Cardiac septum (tissue), 1 donor: ENCODE data around the gene THRA. TPM values are rescaled to one million over a fixed set of nuclear protein-coding genes. Genes with fewer than 3 reads are reported as not detected.
A peak's percentile ranks its signal among the peaks of the same experiment; 100 is the strongest.
"Not testable (repeated sequence)": the region's sequence is repeated elsewhere in the genome, so short reads cannot be mapped to it uniquely, and the experiment has no call there.

Experiments
- DNase-seq: peaks from one replicate; pipeline ENCODE4 v3.0.0-alpha.2; 2020; ENCODE audit warnings: low spot score
- intact Hi-C: fragments of 100-400 bp; cut with DNase I; formaldehyde crosslinking; loops from one replicate; pipeline ENCODE4 v1.14.0; 2022
- microRNA-seq: library from miRNA; unstranded; fragments of <30 nt; microRNA quantifications from one replicate; pipeline ENCODE4 v1.2.0, GENCODE V29; 2020
- total RNA-seq: library from RNA; stranded (reverse); fragmentation: NEBNext Ultra II Directional; extraction: Animal tissue kit (Norgen Biotek cat#: 25700); gene quantifications from one replicate; pipeline ENCODE4 v1.2.1, GENCODE V29; 2021
- donor health status: DM: no; HTN: no; CAD: no.

THRA gene
- total RNA-seq, 1 donor from 2014 or later, result 66.8 TPM

GRCh38 chr17:40122999-40123810, 60.4 kb downstream of the THRA start:
- intact Hi-C loops, result loop anchor here (5.0 kb wide), 1 partner anchor 164 kb away; the partner anchor contains the start of gene CDC6
- DNase-seq, result no peak

- DNase-seq, result no peak
Measured at GRCh38 chr17:40123811-40124114, 61.0 kb downstream of the THRA start.

GRCh38 chr17:40124279-40125141, 61.7 kb downstream of the THRA start:
- intact Hi-C loops, result loop anchor here (1.0 to 5.0 kb wide), 2 partner anchors 16 to 163 kb away; partner anchors contain the start of genes CASC3 and CDC6
- no peak for DNase-seq

More at GRCh38 chr17:40123811-40124114, 61.0 kb downstream of the THRA start:
- intact Hi-C loops, result loop anchor here (1.0 to 5.0 kb wide), 2 partner anchors 17 to 164 kb away; partner anchors contain the start of genes CASC3 and CDC6

- no peak for DNase-seq
- intact Hi-C loops, result no loop called here
Measured at GRCh38 chr17:40129498-40129897, 66.7 kb downstream of the THRA start.

GRCh38 chr17:40130352-40131042, 67.7 kb downstream of the THRA start:
- intact Hi-C loops, result no loop called here
- DNase-seq, result peak; percentile 85

GRCh38 chr17:40134184-40134583, 71.4 kb downstream of the THRA start:
- no peak for DNase-seq
- intact Hi-C loops, result no loop called here

- DNase-seq, result no peak
- intact Hi-C loops, result no loop called here
Measured at GRCh38 chr17:40135817-40136216, 73.1 kb downstream of the THRA start.

- DNase-seq, result no peak
- intact Hi-C loops, result loop anchor here (1.0 kb wide), 1 partner anchor 15 kb away; no protein-coding TSS in a partner anchor
Measured at GRCh38 chr17:40139566-40140058, 76.8 kb downstream of the THRA start.

- DNase-seq, intact Hi-C loops: not testable (repeated sequence)
Measured at GRCh38 chr17:40143166-40143565, 80.4 kb downstream of the THRA start.

Small RNA genes within 50 kb of the gene (microRNA-seq; reads per million reads assigned to microRNA genes)
- gene MIR6884, result not detected

Other genes with a start within 250 kb of the THRA start
- 0.51 TPM for gene IKZF3, start 198.7 kb upstream of the THRA start, total RNA-seq
- not detected for gene ZPBP2, start 194.8 kb upstream of the THRA start, total RNA-seq
- 7.8 TPM for gene GSDMB, start 144.3 kb upstream of the THRA start, total RNA-seq
- 104 TPM for gene ORMDL3, start 135.4 kb upstream of the THRA start, total RNA-seq
- gene LRRC3C, start 135.2 kb upstream of the THRA start, total RNA-seq, result not detected
- gene GSDMA, start 100.0 kb upstream of the THRA start, total RNA-seq, result 0.48 TPM
- 85.2 TPM for gene PSMD3, start 82.2 kb upstream of the THRA start, total RNA-seq
- gene CSF3, start 47.5 kb upstream of the THRA start, total RNA-seq, result not detected
- gene MED24, start 8.6 kb upstream of the THRA start, total RNA-seq, result 56.4 TPM
- gene NR1D1, start 37.6 kb downstream of the THRA start, total RNA-seq, result 25.8 TPM
- gene MSL1, start 59.0 kb downstream of the THRA start, total RNA-seq, result 53.7 TPM
- gene CASC3, start 77.6 kb downstream of the THRA start, total RNA-seq, result 54.8 TPM
- 7.2 TPM for gene RAPGEFL1, start 114.5 kb downstream of the THRA start, total RNA-seq
- 13.3 TPM for gene WIPF2, start 156.3 kb downstream of the THRA start, total RNA-seq
- 0.75 TPM for gene CDC6, start 224.9 kb downstream of the THRA start, total RNA-seq
- gene RARA, start 246.2 kb downstream of the THRA start, total RNA-seq, result 30.7 TPM